ENCODE results near the gene LY9. TPM values are rescaled to one million over a fixed set of nuclear protein-coding genes. Genes with fewer than 3 reads are reported as not detected.

Gene LY9
- total and polyA plus RNA-seq, 2 experiments from 2014 or later, result not detected

DNA sequence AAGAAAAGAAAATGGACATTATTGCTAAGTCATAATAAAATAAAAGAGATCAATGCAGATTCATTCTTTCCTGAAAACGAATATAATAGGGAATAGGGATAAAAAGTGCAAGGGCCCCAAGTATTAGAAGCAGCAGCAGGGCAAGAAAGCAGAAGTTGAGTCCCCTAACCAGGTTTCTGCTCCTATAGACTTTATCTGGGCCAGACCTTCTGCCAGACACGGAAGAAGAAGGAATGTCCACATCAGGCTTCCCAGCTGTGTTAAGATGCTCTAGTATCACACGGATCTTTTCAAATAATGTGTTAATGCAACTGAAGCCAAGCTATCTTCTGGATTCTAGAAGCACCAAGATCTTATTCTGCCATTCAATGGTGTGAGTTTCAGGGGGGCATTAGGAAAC is 39.8 kb downstream of the LY9 start:
- Histone ChIP-seq H3K4me3 (no peak overlapping the region), H2AFZ (0 out of 2 replicates have a peak overlapping the region, but pooled peaks have one; percentile 94), H3K4me1 (ENCODE audit: insufficient read depth) (peaks cover 11% of the 10 kb centered on the region), H3K79me2 (replicated peaks; ENCODE audit: insufficient read depth) (no peaks in the 10 kb centered on the region), H3F3A (replicated peaks; ENCODE audit: low read depth) (no peaks in the 10 kb centered on the region), H3K9me2 (ENCODE audit: insufficient read depth) (no peaks in the 10 kb centered on the region), H3K27ac (ENCODE audit: low read depth) (no peak overlapping the region), H3K4me2 (no peak overlapping the region), H3K27me3 (ENCODE audit: insufficient read depth) (no peaks in the 10 kb centered on the region), H3K36me3 (ENCODE audit: insufficient read depth) (no peaks in the 10 kb centered on the region), H4K20me1 (replicated peaks; ENCODE audit: insufficient read depth) (no peaks in the 10 kb centered on the region)
- Mint-ChIP-seq H3K36me3 (ENCODE audit: low read depth) (no peaks in the 10 kb centered on the region), H3K27ac (no peak overlapping the region), H3K27me3 (ENCODE audit: insufficient read depth, low read depth, poor library complexity) (peaks cover 4% of the 10 kb centered on the region), H3K4me1 (peaks cover 16% of the 10 kb centered on the region), H3K4me3 (no peak overlapping the region), H3K9me3 (no peaks in the 10 kb centered on the region)
- TF ChIP-seq JUNB (IDR thresholded peaks at IDR 0.05; ENCODE audit: unreplicated experiment) (no peak), STAT1 (IDR thresholded peaks at IDR 0.05; ENCODE audit: unreplicated experiment) (no peak), NANOG (IDR thresholded peaks at IDR 0.05; ENCODE audit: borderline replicate concordance) (no peak), CREB1 (CRISPR knock-in tag; IDR thresholded peaks at IDR 0.05; ENCODE audit: low read depth) (no peak), EZH2 (IDR thresholded peaks at IDR 0.05; ENCODE audit: low read depth, unreplicated experiment) (no peak), ZNF331 (CRISPR knock-in tag; IDR thresholded peaks at IDR 0.05; ENCODE audit: low read depth) (no peak), EZH2phosphoT487 (IDR thresholded peaks at IDR 0.05; ENCODE audit: unreplicated experiment) (no peak), ZNF114 (CRISPR knock-in tag; IDR thresholded peaks at IDR 0.05) (no peak), POLR2AphosphoS5 (IDR thresholded peaks at IDR 0.05; ENCODE audit: low read depth) (no peak)
- TF ChIP-seq, protein P1, sequence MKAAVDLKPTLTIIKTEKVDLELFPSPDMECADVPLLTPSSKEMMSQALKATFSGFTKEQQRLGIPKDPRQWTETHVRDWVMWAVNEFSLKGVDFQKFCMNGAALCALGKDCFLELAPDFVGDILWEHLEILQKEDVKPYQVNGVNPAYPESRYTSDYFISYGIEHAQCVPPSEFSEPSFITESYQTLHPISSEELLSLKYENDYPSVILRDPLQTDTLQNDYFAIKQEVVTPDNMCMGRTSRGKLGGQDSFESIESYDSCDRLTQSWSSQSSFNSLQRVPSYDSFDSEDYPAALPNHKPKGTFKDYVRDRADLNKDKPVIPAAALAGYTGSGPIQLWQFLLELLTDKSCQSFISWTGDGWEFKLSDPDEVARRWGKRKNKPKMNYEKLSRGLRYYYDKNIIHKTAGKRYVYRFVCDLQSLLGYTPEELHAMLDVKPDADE (IDR thresholded peaks at IDR 0.05), result no peak
- TF ChIP-seq, protein P2, sequence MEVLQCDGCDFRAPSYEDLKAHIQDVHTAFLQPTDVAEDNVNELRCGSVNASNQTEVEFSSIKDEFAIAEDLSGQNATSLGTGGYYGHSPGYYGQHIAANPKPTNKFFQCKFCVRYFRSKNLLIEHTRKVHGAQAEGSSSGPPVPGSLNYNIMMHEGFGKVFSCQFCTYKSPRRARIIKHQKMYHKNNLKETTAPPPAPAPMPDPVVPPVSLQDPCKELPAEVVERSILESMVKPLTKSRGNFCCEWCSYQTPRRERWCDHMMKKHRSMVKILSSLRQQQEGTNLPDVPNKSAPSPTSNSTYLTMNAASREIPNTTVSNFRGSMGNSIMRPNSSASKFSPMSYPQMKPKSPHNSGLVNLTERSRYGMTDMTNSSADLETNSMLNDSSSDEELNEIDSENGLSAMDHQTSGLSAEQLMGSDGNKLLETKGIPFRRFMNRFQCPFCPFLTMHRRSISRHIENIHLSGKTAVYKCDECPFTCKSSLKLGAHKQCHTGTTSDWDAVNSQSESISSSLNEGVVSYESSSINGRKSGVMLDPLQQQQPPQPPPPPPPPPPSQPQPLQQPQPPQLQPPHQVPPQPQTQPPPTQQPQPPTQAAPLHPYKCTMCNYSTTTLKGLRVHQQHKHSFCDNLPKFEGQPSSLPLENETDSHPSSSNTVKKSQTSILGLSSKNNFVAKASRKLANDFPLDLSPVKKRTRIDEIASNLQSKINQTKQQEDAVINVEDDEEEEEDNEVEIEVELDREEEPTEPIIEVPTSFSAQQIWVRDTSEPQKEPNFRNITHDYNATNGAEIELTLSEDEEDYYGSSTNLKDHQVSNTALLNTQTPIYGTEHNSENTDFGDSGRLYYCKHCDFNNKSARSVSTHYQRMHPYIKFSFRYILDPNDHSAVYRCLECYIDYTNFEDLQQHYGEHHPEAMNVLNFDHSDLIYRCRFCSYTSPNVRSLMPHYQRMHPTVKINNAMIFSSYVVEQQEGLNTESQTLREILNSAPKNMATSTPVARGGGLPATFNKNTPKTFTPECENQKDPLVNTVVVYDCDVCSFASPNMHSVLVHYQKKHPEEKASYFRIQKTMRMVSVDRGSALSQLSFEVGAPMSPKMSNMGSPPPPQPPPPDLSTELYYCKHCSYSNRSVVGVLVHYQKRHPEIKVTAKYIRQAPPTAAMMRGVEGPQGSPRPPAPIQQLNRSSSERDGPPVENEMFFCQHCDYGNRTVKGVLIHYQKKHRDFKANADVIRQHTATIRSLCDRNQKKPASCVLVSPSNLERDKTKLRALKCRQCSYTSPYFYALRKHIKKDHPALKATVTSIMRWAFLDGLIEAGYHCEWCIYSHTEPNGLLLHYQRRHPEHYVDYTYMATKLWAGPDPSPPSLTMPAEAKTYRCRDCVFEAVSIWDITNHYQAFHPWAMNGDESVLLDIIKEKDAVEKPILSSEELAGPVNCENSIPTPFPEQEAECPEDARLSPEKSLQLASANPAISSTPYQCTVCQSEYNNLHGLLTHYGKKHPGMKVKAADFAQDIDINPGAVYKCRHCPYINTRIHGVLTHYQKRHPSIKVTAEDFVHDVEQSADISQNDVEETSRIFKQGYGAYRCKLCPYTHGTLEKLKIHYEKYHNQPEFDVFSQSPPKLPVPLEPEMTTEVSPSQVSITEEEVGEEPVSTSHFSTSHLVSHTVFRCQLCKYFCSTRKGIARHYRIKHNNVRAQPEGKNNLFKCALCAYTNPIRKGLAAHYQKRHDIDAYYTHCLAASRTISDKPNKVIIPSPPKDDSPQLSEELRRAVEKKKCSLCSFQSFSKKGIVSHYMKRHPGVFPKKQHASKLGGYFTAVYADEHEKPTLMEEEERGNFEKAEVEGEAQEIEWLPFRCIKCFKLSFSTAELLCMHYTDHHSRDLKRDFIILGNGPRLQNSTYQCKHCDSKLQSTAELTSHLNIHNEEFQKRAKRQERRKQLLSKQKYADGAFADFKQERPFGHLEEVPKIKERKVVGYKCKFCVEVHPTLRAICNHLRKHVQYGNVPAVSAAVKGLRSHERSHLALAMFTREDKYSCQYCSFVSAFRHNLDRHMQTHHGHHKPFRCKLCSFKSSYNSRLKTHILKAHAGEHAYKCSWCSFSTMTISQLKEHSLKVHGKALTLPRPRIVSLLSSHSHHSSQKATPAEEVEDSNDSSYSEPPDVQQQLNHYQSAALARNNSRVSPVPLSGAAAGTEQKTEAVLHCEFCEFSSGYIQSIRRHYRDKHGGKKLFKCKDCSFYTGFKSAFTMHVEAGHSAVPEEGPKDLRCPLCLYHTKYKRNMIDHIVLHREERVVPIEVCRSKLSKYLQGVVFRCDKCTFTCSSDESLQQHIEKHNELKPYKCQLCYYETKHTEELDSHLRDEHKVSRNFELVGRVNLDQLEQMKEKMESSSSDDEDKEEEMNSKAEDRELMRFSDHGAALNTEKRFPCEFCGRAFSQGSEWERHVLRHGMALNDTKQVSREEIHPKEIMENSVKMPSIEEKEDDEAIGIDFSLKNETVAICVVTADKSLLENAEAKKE (CRISPR knock-in tag; IDR thresholded peaks at IDR 0.05), result no peak
- TF ChIP-seq, protein P3, sequence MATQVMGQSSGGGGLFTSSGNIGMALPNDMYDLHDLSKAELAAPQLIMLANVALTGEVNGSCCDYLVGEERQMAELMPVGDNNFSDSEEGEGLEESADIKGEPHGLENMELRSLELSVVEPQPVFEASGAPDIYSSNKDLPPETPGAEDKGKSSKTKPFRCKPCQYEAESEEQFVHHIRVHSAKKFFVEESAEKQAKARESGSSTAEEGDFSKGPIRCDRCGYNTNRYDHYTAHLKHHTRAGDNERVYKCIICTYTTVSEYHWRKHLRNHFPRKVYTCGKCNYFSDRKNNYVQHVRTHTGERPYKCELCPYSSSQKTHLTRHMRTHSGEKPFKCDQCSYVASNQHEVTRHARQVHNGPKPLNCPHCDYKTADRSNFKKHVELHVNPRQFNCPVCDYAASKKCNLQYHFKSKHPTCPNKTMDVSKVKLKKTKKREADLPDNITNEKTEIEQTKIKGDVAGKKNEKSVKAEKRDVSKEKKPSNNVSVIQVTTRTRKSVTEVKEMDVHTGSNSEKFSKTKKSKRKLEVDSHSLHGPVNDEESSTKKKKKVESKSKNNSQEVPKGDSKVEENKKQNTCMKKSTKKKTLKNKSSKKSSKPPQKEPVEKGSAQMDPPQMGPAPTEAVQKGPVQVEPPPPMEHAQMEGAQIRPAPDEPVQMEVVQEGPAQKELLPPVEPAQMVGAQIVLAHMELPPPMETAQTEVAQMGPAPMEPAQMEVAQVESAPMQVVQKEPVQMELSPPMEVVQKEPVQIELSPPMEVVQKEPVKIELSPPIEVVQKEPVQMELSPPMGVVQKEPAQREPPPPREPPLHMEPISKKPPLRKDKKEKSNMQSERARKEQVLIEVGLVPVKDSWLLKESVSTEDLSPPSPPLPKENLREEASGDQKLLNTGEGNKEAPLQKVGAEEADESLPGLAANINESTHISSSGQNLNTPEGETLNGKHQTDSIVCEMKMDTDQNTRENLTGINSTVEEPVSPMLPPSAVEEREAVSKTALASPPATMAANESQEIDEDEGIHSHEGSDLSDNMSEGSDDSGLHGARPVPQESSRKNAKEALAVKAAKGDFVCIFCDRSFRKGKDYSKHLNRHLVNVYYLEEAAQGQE (IDR thresholded peaks at IDR 0.05; ENCODE audit: unreplicated experiment), result no peak
- TF ChIP-seq, protein P4, sequence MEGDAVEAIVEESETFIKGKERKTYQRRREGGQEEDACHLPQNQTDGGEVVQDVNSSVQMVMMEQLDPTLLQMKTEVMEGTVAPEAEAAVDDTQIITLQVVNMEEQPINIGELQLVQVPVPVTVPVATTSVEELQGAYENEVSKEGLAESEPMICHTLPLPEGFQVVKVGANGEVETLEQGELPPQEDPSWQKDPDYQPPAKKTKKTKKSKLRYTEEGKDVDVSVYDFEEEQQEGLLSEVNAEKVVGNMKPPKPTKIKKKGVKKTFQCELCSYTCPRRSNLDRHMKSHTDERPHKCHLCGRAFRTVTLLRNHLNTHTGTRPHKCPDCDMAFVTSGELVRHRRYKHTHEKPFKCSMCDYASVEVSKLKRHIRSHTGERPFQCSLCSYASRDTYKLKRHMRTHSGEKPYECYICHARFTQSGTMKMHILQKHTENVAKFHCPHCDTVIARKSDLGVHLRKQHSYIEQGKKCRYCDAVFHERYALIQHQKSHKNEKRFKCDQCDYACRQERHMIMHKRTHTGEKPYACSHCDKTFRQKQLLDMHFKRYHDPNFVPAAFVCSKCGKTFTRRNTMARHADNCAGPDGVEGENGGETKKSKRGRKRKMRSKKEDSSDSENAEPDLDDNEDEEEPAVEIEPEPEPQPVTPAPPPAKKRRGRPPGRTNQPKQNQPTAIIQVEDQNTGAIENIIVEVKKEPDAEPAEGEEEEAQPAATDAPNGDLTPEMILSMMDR (conservative IDR thresholded peaks at IDR 0.05; ENCODE audit: low read depth in 2 of 2), result no peak
- DNase-seq (ENCODE audit: low spot score) (no peak), ATAC-seq (no peak)

Measured in GM23338 (cell line).